Fibroblast of the aortic adventitia (primary cell): ENCODE results near the gene SP140. TPM values are rescaled to one million over a fixed set of nuclear protein-coding genes. Genes with fewer than 3 reads are reported as not detected.
A peak's percentile ranks its signal among the peaks of the same experiment; 100 is the strongest.

Source experiments
- DNase-seq: peaks from one replicate; pipeline ENCODE4 v3.0.0-alpha.2; 2010; ENCODE audit warnings: low read depth
- H3K4me3 ChIP-seq: 2 replicates; pipeline ENCODE4 v1.5.1; 2011; ENCODE audit warnings: low read depth, mild to moderate bottlenecking, control low read depth, low read length, moderate library complexity
- total RNA-seq: library from RNA; depleted of rRNA; stranded (reverse); fragments of >200 nt; gene quantifications from 2 replicates; pipeline ENCODE4 v1.2.3, GENCODE V29; 2012; ENCODE audit warnings: low replicate concordance
- TF ChIP-seq, protein P1 (sequence below): IDR thresholded peaks from 2 replicates; pipeline ENCODE4 v1.5.1; 2011; ENCODE audit warnings: mild to moderate bottlenecking, low read length, control low read depth, inconsistent platforms; ENCODE audit not compliant: insufficient read depth

SP140 gene
- 0.09 and 0.41 TPM in 2 replicates for total RNA-seq

GRCh38 chr2:230225486-230225885 lies at the start of gene SP140:
SP140 (plus strand) TSS chr2:230225736; CDS start chr2:230225845, 109 bp downstream.
- TF ChIP-seq, protein P1, sequence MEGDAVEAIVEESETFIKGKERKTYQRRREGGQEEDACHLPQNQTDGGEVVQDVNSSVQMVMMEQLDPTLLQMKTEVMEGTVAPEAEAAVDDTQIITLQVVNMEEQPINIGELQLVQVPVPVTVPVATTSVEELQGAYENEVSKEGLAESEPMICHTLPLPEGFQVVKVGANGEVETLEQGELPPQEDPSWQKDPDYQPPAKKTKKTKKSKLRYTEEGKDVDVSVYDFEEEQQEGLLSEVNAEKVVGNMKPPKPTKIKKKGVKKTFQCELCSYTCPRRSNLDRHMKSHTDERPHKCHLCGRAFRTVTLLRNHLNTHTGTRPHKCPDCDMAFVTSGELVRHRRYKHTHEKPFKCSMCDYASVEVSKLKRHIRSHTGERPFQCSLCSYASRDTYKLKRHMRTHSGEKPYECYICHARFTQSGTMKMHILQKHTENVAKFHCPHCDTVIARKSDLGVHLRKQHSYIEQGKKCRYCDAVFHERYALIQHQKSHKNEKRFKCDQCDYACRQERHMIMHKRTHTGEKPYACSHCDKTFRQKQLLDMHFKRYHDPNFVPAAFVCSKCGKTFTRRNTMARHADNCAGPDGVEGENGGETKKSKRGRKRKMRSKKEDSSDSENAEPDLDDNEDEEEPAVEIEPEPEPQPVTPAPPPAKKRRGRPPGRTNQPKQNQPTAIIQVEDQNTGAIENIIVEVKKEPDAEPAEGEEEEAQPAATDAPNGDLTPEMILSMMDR, result no peak
- H3K4me3 ChIP-seq, result no peak within 1 kb of the TSS
- no peak for DNase-seq

DNA sequence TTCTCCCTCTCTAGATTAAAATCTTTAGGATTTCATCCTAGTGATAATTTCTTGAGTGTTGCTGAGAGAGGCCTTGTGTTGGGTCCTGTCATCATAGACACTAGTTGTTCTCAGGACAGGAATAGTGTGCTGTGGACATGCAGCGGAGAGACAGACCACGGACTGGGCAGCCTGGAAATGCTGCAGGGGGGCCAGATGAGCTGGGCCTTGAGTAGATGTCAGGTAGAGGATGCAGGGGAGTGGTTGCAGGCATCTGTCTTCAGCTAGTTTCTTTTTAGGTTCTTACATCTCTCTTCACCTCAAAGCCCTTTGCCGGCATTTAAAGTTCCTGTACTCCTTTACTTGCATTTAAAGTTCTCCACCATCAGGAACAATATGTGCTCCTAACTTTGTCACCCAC lies 48.5 kb upstream of the SP140 start:
- TF ChIP-seq, protein P1, result no peak
- no peak for DNase-seq
- no peak overlapping the region for H3K4me3 ChIP-seq

DNA sequence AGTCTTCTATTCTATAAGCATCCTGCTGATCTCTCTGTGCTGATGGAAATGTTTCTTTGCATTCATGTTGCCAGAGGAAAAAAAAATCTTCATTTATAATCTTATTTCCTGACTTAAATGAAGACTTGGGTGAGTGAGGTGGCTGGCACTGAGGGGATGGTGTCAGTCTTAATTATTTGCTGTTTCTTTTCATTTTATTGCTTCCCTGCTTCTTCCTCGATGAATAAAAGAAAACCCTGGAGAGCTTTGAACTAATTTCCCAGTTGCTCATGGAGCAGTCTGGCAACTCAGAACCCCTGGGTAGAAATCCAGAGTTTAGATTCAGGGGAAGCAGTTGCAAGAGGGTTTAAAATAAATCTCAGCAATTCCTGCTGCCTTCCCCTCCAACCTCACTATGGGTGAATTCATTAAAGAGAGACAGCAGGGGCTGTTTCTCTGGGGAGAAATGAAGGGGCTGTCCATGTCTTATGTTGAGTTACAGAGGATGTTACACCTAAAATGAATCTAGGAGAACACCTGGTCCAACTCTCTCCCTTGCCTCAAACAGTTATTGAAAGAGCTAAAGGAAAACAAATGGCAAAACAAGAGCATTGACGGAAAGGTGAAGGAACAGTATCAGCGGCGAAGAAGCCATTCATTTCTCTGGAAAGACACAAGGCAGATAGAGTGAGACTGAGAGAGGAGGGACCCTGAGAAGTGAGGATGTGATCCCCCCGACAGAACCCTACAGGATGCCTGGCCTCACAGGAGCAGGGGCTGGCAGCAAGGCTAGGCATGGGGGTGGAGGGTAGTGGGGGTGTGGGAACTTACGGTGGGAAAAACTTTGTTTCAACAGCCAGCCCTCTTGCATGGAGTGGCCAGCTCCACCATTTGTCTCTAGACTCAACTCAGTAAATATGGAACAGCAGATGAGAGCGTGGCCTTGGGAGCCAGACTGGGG lies 46.7 kb upstream of the SP140 start:
- TF ChIP-seq, protein P1, result no peak
- H3K4me3 ChIP-seq, result no peak overlapping the region
- no peak for DNase-seq

DNA sequence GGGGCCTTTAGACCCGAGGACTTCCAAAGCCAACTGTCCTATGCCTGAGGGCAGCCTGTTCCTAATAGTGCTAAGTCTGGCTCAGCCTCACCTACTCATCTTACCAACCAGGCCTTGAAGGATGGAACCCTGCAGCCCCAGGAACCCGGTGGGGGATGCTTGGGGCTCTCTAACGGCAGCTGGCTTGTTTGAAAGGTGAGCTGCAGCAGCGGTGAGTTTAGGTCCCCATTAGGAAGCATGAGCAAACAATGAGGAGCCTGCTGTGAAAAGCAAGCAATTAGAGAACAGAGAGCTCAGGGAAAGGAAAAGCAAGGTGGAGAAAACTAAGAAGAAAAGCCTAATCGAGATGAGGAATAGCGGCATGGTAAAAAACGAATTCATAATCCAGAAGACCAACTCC lies 45.6 kb upstream of the SP140 start:
- DNase-seq, result no peak
- H3K4me3 ChIP-seq, result no peak overlapping the region
- TF ChIP-seq, protein P1, result no peak

GRCh38 chr2:230181195-230181594 lies 44.3 kb upstream of the SP140 start:
- no peak overlapping the region for H3K4me3 ChIP-seq
- TF ChIP-seq, protein P1, result no peak
- DNase-seq, result no peak

DNA sequence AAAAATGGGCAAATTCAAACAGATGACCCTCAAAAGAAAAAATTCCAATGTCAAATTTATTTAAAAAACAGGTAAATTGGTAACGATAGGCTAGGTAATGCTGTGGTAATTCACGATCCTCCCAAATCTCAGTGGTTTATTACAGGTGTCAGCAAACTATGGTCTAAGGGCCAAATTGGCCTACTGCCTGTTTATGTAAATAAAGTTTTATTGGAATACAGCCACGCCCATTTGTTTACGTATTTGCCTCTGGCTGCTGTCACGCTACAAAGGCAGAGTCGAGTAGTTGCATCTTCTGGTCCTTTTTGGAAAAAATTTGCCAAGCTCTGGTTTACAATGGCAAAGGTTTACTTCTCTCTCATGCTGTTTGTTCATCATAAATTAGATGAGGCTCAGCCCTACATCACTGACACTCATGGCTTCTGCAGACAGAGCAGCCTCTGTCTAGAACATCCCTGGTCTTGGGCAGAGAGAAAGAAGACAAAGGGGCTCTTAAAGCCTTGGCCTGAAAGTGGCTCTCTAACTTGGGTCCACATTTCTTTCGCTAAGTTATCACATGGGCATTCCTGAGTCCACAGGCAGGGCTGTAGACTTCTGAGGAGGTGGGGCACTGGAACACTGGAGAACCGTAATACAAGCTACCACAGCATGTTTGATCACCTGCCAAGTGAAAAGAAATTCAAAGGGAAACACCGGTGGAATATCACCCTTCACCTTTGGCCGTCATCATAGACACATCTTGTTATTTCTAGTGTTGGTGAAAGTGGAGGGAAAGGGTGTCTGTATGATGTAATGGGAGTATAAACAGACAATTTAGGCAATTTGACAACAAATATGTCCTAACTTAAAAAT lies 40.6 kb upstream of the SP140 start:
- TF ChIP-seq, protein P1, result no peak
- no peak overlapping the region for H3K4me3 ChIP-seq
- DNase-seq, result peak; percentile 16
